Large intestine (tissue), 12 donors: ENCODE data around the gene ZNF280D. TPM values are rescaled to one million over a fixed set of nuclear protein-coding genes. Genes with fewer than 3 reads are reported as not detected.
"Not testable (repeated sequence)": the region's sequence is repeated elsewhere in the genome, so short reads cannot be mapped to it uniquely, and the experiment has no call there.

ENCODE experiments used
- DNase-seq, 2 donors: peaks; one replicate each; pipeline versions ENCODE4 v3.0.0 to v3.0.0-alpha.2; 2013
- H3K27ac ChIP-seq: one replicate; pipeline ENCODE4 v1.5.1; 2013; ENCODE audit warnings: low read length
- H3K27me3 ChIP-seq: 2 replicates; pipeline ENCODE4 v1.6.1; 2013; ENCODE audit warnings: low read length; ENCODE audit not compliant: control insufficient read depth, insufficient read depth
- H3K36me3 ChIP-seq: 2 replicates; pipeline ENCODE4 v1.6.1; 2013; ENCODE audit warnings: low read length; ENCODE audit not compliant: control insufficient read depth, insufficient read depth
- H3K4me1 ChIP-seq: one replicate; pipeline ENCODE4 v1.6.1; 2013; ENCODE audit warnings: low read length; ENCODE audit not compliant: control insufficient read depth, insufficient read depth
- H3K4me3 ChIP-seq: one replicate; pipeline ENCODE4 v1.5.1; 2013; ENCODE audit warnings: low read length
- H3K9me3 ChIP-seq: one replicate; pipeline ENCODE4 v1.6.1; 2013; ENCODE audit warnings: mild to moderate bottlenecking, low read depth, low read length, moderate library complexity; ENCODE audit not compliant: control insufficient read depth
- WGBS: methylation state at CpG from one replicate; pipeline ENCODE4 v1.1.5; 2013; ENCODE audit warnings: low lambda C conversion rate; ENCODE audit not compliant: insufficient coverage; 5-methylcytosine and 5-hydroxymethylcytosine counted together
- long read RNA-seq, 11 donors: transcript quantifications; one replicate each; lab custom pipeline, GENCODE V29; 2026
- polyA plus RNA-seq: library from polyadenylated mRNA; unstranded; fragments of 120-200 nt; gene quantifications from one replicate; pipeline ENCODE4 v1.2.1, GENCODE V29; 2013

ZNF280D gene
- 43.7 TPM for polyA plus RNA-seq
- long read RNA-seq, donor 1, full-length matches to known transcripts: 4 of 4 reads
- long read RNA-seq, donor 1, partial matches to known transcripts: 0 of 4 reads
- long read RNA-seq, donor 1, other reads (novel, unspliced or antisense): 0 of 4 reads
- long read RNA-seq, donor 2, partial matches to known transcripts: 7 of 12 reads
- long read RNA-seq, donor 2, other reads (novel, unspliced or antisense): 0 of 12 reads
- long read RNA-seq, donor 3: 0 reads
- long read RNA-seq, donor 4: 0 reads
- long read RNA-seq, donor 5, partial matches to known transcripts: 0 of 2 reads
- long read RNA-seq, donor 5, other reads (novel, unspliced or antisense): 0 of 2 reads
- long read RNA-seq, donor 6, partial matches to known transcripts: 0 of 3 reads
- long read RNA-seq, donor 6, other reads (novel, unspliced or antisense): 0 of 3 reads
- long read RNA-seq, donor 7, transcript ZNF280D-208 (2 exons, 1,409 nt): major isoform, 6 of 12 reads
- long read RNA-seq, donor 7, partial matches to known transcripts: 5 of 12 reads
- long read RNA-seq, donor 7, other reads (novel, unspliced or antisense): 0 of 12 reads
- long read RNA-seq, donor 8, partial matches to known transcripts: 5 of 9 reads
- long read RNA-seq, donor 8, other reads (novel, unspliced or antisense): 0 of 9 reads
- long read RNA-seq, donor 9, transcript ZNF280D-204 (6 exons, 3,666 nt): major isoform, 5 of 9 reads
- long read RNA-seq, donor 9, partial matches to known transcripts: 0 of 9 reads
- long read RNA-seq, donor 9, other reads (novel, unspliced or antisense): 0 of 9 reads
- long read RNA-seq, donor 10, full-length matches to known transcripts: 9 of 9 reads
- long read RNA-seq, donor 10, partial matches to known transcripts: 0 of 9 reads
- long read RNA-seq, donor 10, other reads (novel, unspliced or antisense): 0 of 9 reads
- long read RNA-seq, donor 11, partial matches to known transcripts: 6 of 12 reads
- long read RNA-seq, donor 11, other reads (novel, unspliced or antisense): 0 of 12 reads

- peak; percentile 86 to 95 for DNase-seq
- Histone ChIP-seq H3K4me1 (peaks cover 12% of the 10 kb centered on the region), H3K9me3 (peaks cover 4% of the 10 kb centered on the region), H3K4me3 (peak within 1 kb of the TSS; percentile 66), H3K27ac (peak within 1 kb of the TSS; percentile 83), H3K36me3 (no peaks in the 10 kb centered on the region), H3K27me3 (no peaks in the 10 kb centered on the region)
- 59% methylated on average over 6 of the region's 101 CpGs for WGBS
Observed at GRCh38 chr15:56733136-56734012, at the start of gene ZNF280D. Gene ZNF280D, minus strand, starts transcription at chr15:56733509. Its CDS starts 26,400 bp downstream, at chr15:56707109.

GRCh38 chr15:56782306-56782705 lies 49.0 kb upstream of the ZNF280D start:
- H3K9me3 ChIP-seq: peaks cover 6% of the 10 kb centered on the region
- no peak overlapping the region for H3K4me3 ChIP-seq
- H3K4me1 ChIP-seq: no peaks in the 10 kb centered on the region
- H3K27me3 ChIP-seq: no peaks in the 10 kb centered on the region
- no peaks in the 10 kb centered on the region for H3K36me3 ChIP-seq
- no peak overlapping the region for H3K27ac ChIP-seq
- no peak for DNase-seq
- WGBS: 100% methylated on average over 2 of the region's 8 CpGs

GRCh38 chr15:56781666-56782065 lies 48.4 kb upstream of the ZNF280D start:
- Histone ChIP-seq H3K27me3 (no peaks in the 10 kb centered on the region), H3K4me1 (no peaks in the 10 kb centered on the region), H3K27ac (no peak overlapping the region), H3K9me3 (peaks cover 6% of the 10 kb centered on the region), H3K36me3 (no peaks in the 10 kb centered on the region), H3K4me3 (no peak overlapping the region)
- no CpG with 5 or more reads among the region's 2 CpGs for WGBS
- no peak for DNase-seq

- H3K36me3 ChIP-seq, DNase-seq, H3K27me3 ChIP-seq, H3K4me1 ChIP-seq, H3K4me3 ChIP-seq, H3K9me3 ChIP-seq, H3K27ac ChIP-seq: not testable (repeated sequence)
- no CpG with 5 or more reads among the region's 12 CpGs for WGBS
Observed at GRCh38 chr15:56780102-56780725, 46.9 kb upstream of the ZNF280D start.

GRCh38 chr15:56779449-56779848 lies 46.1 kb upstream of the ZNF280D start:
- no CpG with 5 or more reads among the region's 25 CpGs for WGBS

GRCh38 chr15:56778761-56779160 lies 45.5 kb upstream of the ZNF280D start:
- no peaks in the 10 kb centered on the region for H3K36me3 ChIP-seq
- WGBS: 100% methylated on average over 1 of the region's 2 CpGs
- H3K27me3 ChIP-seq: no peaks in the 10 kb centered on the region
- DNase-seq: no peak
- H3K9me3 ChIP-seq: peaks cover 6% of the 10 kb centered on the region
- H3K4me3 ChIP-seq: no peak overlapping the region
- no peak overlapping the region for H3K27ac ChIP-seq
- no peaks in the 10 kb centered on the region for H3K4me1 ChIP-seq

More at GRCh38 chr15:56779449-56779848, 46.1 kb upstream of the ZNF280D start:
- DNase-seq, H3K36me3 ChIP-seq, H3K27ac ChIP-seq, H3K4me1 ChIP-seq, H3K4me3 ChIP-seq, H3K9me3 ChIP-seq, H3K27me3 ChIP-seq: not testable (repeated sequence)

- DNase-seq: no peak
- WGBS: no CpG with 5 or more reads among the region's 3 CpGs
- no peak overlapping the region for H3K27ac ChIP-seq
- H3K27me3 ChIP-seq: no peaks in the 10 kb centered on the region
- no peaks in the 10 kb centered on the region for H3K36me3 ChIP-seq
- no peaks in the 10 kb centered on the region for H3K4me1 ChIP-seq
- H3K9me3 ChIP-seq: peaks cover 6% of the 10 kb centered on the region
- H3K4me3 ChIP-seq: no peak overlapping the region
Observed at GRCh38 chr15:56776839-56777238, 43.5 kb upstream of the ZNF280D start.

GRCh38 chr15:56775641-56776040 lies 42.3 kb upstream of the ZNF280D start:
- no peaks in the 10 kb centered on the region for H3K27me3 ChIP-seq
- WGBS: no CpG with 5 or more reads among the region's 1 CpG
- H3K4me1 ChIP-seq: no peaks in the 10 kb centered on the region
- H3K4me3 ChIP-seq: no peak overlapping the region
- no peak for DNase-seq
- H3K27ac ChIP-seq: no peak overlapping the region
- H3K36me3 ChIP-seq: no peaks in the 10 kb centered on the region
- H3K9me3 ChIP-seq: peaks cover 6% of the 10 kb centered on the region

GRCh38 chr15:56774356-56774755 lies 41.0 kb upstream of the ZNF280D start:
- H3K9me3 ChIP-seq: peaks cover under 1% of the 10 kb centered on the region
- DNase-seq: no peak
- H3K27ac ChIP-seq: no peak overlapping the region
- no CpG with 5 or more reads among the region's 2 CpGs for WGBS
- H3K4me3 ChIP-seq: no peak overlapping the region
- no peaks in the 10 kb centered on the region for H3K27me3 ChIP-seq
- no peaks in the 10 kb centered on the region for H3K4me1 ChIP-seq
- H3K36me3 ChIP-seq: no peaks in the 10 kb centered on the region
